HepG2 (cell line): ENCODE measurements around the gene ZDHHC11.
"Not testable (repeated sequence)": the region's sequence is repeated elsewhere in the genome, so short reads cannot be mapped to it uniquely, and the experiment has no call there.

ENCODE experiments used
- IKZF4 ChIP-seq: sonication (generic); formaldehyde crosslinking; IDR thresholded peaks from 2 replicates; pipeline ENCODE4 v1.5.1; 2020; ENCODE audit warnings: borderline replicate concordance, mild to moderate bottlenecking, low read depth, missing genetic modification reagents; ENCODE audit errors: not compliant biosample characterization
- TF ChIP-seq, protein P1 (sequence below): sonication (generic); formaldehyde crosslinking; IDR thresholded peaks from 2 replicates; pipeline ENCODE4 v1.8.1; 2022; ENCODE audit warnings: low read depth, mild to moderate bottlenecking, missing genetic modification reagents

DNA sequence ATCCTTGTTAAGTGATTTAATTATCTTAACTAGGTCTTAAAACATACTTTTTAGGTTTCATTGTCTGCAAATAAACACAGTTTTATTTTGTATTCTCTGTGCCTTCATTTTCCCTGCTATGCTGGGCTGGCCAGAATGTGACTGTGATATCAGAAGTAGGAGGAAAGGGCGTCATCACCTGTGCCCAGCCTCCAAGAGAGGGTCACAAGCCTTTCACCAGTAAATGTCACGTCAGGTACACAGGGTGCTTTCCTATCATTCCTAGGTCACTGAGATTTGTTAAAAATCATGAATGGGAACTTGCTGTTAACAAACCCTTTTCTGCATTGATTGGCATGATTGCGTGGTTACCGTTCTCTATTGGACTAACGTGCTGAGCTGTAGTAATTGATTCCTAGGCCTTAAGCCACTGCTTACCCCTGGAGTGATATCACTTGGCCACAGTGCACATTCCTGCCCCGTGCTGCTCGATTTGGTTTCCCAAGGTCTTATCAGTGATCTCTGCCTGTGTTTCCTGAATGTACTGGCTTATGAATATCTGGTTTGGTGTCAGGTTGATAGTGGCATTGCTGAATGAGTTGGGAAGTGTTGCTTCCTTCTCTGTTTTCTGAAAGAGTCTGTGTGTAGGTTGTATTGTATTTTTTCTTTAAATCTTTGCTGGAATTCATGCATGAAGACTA is 14.7 kb downstream of the ZDHHC11 start:
- TF ChIP-seq, protein P1, sequence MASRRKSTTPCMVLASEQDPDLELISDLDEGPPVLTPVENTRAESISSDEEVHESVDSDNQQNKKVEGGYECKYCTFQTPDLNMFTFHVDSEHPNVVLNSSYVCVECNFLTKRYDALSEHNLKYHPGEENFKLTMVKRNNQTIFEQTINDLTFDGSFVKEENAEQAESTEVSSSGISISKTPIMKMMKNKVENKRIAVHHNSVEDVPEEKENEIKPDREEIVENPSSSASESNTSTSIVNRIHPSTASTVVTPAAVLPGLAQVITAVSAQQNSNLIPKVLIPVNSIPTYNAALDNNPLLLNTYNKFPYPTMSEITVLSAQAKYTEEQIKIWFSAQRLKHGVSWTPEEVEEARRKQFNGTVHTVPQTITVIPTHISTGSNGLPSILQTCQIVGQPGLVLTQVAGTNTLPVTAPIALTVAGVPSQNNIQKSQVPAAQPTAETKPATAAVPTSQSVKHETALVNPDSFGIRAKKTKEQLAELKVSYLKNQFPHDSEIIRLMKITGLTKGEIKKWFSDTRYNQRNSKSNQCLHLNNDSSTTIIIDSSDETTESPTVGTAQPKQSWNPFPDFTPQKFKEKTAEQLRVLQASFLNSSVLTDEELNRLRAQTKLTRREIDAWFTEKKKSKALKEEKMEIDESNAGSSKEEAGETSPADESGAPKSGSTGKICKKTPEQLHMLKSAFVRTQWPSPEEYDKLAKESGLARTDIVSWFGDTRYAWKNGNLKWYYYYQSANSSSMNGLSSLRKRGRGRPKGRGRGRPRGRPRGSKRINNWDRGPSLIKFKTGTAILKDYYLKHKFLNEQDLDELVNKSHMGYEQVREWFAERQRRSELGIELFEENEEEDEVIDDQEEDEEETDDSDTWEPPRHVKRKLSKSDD (CRISPR knock-in tag) = not testable (repeated sequence)
- not testable (repeated sequence) for TF ChIP-seq IKZF4 (CRISPR knock-in tag)
